ENCODE results near the gene OSBPL9.
A peak's percentile ranks its signal among the peaks of the same experiment; 100 is the strongest.

The OSBPL9 gene, protein sequence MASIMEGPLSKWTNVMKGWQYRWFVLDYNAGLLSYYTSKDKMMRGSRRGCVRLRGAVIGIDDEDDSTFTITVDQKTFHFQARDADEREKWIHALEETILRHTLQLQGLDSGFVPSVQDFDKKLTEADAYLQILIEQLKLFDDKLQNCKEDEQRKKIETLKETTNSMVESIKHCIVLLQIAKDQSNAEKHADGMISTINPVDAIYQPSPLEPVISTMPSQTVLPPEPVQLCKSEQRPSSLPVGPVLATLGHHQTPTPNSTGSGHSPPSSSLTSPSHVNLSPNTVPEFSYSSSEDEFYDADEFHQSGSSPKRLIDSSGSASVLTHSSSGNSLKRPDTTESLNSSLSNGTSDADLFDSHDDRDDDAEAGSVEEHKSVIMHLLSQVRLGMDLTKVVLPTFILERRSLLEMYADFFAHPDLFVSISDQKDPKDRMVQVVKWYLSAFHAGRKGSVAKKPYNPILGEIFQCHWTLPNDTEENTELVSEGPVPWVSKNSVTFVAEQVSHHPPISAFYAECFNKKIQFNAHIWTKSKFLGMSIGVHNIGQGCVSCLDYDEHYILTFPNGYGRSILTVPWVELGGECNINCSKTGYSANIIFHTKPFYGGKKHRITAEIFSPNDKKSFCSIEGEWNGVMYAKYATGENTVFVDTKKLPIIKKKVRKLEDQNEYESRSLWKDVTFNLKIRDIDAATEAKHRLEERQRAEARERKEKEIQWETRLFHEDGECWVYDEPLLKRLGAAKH

DNA sequence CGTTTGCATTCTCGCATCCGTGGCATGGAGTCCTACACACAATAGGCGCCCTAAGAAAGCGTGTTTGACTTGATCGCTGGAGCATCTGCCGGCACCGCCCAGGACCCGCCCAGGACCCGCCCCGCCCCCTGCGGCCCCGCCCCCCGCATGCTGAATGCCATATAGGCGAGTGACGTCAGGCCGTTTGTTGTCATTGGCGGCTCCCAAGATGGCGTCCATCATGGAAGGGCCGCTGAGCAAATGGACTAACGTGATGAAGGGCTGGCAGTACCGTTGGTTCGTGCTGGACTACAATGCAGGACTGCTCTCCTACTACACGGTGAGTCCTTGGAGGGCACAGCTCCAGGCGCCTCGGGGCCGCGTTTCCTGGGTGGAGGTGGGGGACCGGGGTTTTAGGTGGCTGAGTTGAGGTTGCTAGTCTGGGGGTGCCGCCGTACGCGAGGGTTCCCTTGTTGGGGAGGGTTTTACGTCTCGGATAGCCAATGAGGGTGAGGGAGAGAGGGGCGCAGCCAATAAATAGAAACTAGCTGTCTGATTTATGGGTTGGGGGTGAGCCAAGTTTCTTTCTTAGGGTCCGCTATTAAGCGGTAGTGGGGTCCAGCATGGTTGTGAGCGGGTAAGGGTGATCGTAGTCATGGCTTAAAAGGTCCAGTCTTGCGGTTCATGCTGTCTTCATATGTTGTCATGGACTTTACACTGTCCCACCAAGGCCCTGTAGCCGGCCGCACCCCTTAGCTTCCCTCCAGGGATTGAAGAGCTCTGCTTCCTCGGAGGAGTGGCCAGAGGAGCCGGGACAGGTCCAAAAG is at the start of gene OSBPL9:
Gene OSBPL9 (plus strand): TSS at position 190 of the 806 bp plus-strand sequence. CDS start 19 bp downstream, at position 209.
- peak; percentile 77 for DNase-seq (ENCODE audit: low read depth in 2 of 2)

DNA sequence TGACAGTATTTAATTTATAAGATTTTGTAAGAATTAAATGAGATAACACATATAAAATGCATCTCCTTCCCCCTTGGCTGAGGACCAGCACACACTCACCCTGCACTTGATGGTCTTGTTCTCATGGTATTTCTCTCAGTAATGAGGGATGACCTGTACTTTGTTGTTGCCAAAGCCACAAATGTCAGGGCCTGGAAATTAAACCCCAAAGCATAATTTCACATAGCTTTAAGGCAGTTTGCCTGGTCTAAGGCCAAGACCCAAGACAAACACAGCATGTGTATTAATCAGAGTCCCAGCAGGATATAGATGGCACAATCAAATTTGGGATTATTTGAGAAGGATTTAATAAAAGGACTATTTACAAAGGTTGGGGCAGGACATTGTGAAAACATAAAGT is 49.2 kb upstream of the OSBPL9 start:
- no peak for DNase-seq (ENCODE audit: low read depth in 2 of 2)

DNA sequence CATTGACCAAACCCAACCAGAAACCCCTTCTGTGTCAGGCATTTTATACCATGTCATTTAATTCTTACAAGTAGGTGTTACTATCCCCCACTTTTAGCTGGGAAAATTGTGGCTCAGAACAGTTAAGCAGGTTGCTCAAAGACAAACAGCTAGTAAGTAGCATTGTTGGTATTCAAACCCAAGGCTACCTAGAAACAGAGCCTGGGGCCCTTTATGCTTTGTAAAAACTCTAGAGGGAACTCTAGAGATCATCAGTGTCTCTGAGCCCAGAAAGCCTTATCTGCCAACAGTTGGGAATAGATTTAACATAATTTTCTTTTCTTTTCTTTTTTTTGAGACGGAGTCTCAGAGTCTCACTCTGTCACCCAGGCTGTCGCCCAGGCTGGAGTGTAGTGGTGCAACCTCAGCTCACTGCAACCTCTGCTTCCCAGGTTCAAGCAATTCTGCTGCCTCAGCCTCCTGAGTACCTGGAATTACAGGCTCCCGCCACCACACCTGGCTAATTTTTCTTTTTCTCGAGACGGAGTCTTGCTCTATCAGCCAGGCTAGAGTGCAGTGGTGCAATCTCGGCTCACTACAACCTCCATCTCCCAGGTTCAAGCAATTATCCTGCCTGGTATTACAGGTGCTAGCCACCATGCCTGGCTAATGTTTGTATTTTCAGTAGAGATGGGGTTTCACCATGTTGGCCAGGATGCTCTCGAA is 48.5 kb upstream of the OSBPL9 start:
- DNase-seq (ENCODE audit: low read depth in 2 of 2) = no peak

DNA sequence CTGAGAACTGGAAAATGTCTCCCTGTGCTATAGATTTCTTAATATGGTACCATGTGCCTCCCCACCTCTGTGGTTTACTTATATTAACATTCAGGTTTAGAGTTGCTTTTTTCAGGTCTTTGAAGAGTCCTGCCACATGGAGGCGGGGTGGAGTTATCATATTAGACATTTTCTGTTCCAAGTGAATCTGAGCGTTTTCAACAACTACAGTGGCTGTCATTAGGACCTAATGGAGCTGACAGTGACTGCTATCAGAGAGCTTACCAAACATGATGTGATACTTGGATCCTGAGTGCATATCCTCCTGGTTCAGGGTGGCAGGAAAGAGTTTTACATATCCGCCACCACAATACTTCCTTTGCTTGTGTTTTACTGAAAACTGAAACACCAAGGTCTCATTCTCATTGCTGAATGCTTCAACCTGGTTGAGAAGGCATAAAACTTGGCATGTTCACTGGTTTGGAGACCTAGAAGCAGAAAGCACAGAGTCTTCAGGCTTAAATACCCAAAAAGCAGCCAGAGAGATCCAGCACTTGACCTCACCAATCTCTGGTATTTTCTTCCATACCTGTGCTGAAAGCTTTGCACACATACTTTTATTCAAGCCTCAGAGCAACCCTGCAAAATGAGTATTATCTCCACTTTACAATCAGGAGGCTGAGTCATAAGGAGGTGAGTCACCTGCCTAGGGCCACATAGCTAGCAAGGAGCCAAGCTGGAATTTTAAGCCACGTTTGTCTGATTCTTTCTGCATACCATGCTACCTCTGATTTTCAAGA is 47.4 kb upstream of the OSBPL9 start:
- DNase-seq (ENCODE audit: low read depth in 2 of 2) = peak; percentile 17 to 25

DNA sequence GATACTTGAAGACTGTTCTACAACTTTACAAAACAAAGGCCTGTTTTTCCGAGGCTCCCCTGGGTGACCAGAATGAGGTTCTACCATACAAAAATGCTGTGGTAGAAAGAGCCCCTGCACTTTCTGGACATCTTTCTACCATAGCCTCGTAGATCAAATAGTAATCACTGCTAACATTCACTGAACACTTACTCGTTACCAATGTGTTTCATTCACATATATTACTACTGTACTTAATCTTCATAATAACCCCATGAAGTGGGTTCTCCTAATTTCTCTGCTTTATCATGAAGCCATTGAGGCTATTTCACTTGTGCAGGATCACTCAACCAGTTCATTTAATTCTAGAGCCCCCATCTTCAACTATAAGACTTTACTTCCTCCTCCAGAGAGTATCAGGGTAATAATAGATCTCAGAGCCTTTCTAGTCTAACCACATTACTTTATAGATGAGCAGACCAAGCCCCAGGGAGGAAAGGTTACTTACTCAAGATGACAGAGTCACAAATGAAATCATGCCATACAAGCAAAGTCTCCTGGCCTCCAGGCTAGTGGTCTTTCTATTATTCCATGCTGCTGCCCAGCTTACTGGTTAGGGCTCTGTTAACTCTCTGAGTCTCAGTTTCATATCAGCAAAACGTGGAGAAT is 46.7 kb upstream of the OSBPL9 start:
- no peak for DNase-seq (ENCODE audit: low read depth in 2 of 2)

DNA sequence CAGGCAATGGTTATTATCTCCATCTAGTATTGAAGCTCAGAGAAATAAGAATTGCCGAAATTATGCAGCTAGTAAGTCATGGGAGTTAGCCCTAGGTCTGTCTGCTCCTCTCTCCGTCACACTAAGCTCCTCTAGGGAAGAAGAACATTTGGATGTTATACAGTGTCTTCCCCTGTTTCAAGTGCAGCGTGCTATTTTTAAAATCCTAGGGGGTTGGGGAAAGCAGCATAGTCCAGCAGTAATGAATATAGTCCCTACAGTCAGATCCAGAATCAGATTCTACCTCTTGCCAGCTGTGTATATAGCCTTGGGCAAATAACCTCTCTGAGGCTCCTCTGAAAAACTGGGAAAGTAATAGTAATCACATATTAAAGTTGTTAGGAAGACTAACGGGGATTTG is 44.5 kb upstream of the OSBPL9 start:
- no peak for DNase-seq (ENCODE audit: low read depth in 2 of 2)

DNA sequence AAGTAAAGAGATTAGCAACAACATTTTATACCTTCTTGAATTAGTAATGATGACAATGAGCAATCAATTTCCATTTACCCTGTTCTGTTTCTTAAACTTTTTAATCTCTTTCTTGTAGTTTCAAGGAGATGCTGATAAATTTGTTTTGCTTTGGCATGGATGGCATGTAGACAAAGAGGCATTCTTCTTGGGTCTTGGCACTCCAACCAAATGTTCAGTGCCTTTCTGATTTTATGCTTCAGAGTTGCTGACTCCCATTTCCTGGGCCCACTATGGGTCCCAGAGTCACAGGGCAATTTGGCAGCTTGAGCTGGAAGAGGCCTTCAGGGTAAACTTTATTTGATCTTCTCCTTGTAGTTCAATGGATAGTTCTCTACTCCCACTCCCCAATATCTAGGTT is 42.1 kb upstream of the OSBPL9 start:
- DNase-seq (ENCODE audit: low read depth in 2 of 2) = no peak

DNA sequence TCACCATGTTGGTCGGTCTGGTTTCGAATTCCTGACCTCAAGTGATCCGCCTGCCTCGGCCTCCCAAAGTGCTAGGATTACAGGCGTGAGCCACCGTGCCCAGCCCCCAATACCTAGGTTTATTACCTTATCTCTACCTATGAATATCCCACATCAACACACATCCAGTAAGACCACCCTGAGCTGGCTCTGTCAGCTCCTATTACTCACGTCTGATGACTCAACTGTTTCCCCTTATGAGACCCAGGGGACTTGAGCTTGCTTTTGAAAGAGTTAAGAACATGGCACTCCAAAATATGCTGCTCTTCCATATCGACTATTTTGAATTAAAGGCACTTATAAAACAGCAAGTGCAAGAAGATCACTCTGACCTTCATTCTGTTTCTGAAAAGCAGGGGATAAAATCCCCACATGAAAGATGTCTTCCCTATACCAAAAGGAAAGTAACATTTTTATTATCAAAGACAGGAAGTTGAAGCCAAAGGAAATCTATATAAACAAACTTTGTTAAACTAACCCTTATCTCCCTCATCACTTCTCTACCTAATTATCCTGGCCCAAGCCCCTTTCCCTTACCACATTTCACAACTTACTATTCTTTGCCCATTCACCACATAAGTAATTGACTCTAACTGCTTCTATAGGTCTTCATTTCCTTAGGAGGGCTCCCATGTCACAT is 41.3 kb upstream of the OSBPL9 start:
- no peak for DNase-seq (ENCODE audit: low read depth in 2 of 2)

DNA sequence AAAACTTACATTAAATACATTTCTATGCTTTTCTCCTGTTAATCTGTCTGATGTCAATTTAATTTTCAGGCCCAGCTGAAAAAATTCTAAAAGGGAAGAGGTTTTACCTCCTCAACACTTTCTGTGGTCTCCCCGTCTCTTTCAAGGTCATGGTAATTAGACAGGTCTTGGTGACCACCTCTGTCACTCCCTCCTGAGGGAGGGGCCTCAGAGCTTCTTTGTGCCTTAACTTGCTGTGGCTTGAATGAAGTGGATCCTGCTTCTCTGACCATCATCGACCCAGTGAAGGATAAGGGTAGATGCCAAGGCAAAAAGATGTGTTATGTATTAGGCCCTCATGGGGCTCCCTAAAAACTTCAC is 40.8 kb upstream of the OSBPL9 start:
- no peak for DNase-seq (ENCODE audit: low read depth in 2 of 2)

DNA sequence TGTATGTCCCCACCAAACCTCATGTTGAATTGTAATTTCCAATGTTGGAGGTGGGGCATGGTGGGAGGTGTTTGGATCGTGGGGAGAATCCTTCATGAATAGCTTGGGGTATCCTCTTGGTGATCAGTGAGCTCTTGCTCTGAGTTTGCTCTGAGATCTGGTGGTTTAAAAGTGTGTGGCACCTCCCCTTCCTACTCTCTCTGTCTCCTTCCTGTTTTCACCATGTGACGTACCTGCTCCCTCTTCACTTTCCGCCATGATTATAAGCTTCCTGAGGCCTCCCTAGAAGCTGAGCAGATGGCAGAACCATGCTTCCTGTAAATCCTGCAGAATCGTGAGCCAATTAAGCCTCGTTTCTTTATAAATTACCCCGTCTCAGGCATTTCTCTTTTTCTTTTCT is 40.0 kb upstream of the OSBPL9 start:
- no peak for DNase-seq (ENCODE audit: low read depth in 2 of 2)

DNA sequence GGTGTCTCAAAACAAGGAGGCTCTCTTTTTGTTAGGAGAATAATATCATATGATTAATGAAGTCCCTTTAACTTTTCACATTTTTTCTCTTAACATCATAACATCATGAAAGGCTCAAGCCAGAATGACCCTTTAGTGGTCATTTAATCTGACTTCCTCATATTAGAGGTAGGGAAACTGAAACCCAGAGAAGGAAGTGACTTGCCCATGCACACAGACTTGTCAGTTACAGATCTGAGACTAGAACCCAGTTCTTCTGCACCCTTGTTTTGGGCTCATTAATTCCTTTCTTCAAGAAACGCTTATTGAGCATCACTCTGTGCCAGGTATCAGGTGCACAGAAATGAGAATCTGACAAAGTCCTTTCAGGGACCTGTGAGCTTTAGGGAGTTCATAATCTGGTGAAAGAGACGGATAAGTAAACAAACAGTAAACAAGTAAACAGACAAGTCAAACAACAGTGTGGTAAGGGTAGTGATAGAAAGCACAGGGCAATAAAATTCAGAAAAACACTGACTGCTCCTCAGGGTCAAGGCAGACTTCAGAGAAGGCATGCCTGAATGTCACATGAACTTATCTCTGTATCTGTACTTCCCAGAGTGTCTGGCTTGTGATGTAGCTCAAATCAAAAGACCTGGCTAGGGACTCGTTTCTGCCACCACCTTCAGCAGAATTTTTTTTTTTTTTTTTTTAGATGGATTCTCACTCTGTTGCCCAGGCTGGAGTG is 38.3 kb upstream of the OSBPL9 start:
- no peak for DNase-seq (ENCODE audit: low read depth in 2 of 2)

DNA sequence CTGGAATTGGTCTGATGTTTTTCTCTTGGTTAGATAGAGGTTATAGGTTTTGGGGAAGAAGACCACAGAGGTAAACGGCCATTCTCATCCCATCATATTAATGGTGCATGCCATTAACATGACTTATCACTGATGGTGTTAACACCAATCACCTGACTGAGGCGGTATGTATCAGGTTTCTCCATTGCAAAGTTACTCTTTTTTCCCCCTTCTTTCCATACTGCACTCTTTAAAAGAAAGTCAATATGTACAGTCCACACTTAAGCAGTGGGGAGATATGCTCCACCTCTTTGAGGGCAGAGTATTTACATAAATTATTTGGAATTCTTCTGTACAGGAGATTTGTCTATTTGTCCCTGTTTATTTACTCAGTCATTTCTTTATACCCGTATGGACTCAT is 35.7 kb upstream of the OSBPL9 start:
- no peak for DNase-seq (ENCODE audit: low read depth in 2 of 2)

DNA sequence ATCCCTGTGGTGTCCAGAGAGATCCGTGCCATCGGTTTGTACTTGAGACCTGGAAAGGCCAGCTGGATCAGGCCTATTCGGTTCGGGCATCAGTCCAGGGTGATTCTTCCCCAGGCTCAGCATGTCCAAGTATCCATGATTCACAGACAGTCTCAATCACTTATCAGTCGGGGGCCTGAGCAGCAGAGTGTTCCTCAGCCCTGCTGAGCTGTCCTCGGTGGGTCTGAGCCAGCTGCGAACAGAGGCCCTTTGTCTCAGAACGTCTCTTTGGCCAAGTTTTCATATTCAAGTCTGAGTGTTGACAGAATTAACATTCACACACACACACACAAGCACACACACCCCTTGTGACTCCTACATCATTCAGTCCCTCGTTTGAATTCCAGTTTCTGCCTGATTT is 33.4 kb upstream of the OSBPL9 start:
- DNase-seq (ENCODE audit: low read depth in 2 of 2) = no peak

DNA sequence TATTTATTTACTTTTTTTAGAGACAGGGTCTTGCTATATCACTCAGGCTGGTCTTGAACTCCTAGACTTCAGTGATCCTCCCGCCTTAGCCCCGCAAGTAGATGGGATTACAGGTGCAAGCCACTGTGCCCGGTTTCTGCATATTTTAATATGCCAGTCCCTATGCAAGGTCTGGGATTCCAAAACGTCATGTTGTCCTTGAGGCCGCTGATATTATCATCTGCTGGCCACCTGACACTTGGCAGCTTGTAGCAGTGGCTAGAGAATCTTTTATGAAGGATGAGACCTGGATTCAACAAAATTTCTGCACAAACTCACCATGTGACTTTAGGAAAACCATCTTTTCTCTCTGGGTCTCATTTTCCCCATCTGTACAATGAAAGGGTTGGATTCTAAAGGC is 32.9 kb upstream of the OSBPL9 start:
- no peak for DNase-seq (ENCODE audit: low read depth in 2 of 2)

DNA sequence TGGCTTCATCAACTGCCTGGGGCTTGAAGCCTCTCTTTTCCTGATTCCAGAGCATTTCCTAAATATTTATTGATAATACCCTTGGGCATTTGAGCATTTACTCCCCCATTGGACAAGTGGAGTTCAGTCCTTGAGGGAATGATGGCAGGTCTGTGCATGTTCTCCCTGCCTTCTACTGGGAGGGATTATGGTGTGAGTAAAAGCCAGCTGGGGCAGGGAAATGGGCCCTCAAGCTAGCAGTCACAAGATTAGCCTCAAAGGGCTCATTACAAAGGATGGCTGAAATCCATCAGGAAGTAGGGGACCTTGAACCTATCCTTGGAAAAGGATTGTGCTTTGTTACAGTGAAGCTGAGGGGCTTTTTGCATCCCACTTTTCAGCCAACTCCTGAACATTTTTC is 24.2 kb upstream of the OSBPL9 start:
- no peak for DNase-seq (ENCODE audit: low read depth in 2 of 2)

DNA sequence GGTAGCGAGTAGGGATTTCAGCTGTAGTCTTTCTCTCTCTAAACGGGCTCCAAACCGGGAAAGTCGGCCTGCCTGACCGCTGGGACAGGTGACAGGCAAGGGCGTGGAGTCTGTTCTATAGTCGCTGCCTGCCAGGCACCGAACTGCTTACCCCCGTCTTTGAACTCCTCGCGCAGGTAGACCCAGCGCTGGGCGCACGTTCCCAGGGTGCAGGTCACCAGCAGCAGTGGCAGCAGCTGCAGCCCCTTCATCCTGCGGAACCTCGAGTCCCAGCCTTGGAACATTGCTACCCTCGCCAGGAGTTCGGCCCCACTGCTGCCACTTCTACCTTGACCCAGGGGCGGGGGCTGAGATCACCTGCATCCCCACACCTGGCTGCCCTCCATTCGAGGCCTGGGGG is 22.2 kb upstream of the OSBPL9 start:
- no peak for DNase-seq (ENCODE audit: low read depth in 2 of 2)

DNA sequence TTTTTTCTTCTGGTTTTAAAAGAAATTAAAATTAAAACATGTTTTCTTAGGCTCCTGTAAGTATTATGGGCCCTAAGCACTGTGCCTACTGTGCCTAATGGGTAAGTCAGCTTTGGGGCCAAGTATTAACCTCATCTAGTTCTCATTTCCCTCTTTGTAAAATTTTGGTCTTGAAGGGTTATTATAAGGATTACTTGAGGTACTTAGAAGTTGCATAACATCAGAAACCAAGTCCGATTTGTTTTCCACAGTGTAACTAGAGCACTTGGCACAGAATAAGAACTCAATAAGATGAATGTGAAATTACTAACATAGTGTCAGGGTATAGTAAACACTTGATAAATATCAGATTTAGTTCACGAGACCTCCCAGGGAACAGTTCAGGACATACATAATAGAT is 16.4 kb upstream of the OSBPL9 start:
- DNase-seq (ENCODE audit: low read depth in 2 of 2) = no peak

DNA sequence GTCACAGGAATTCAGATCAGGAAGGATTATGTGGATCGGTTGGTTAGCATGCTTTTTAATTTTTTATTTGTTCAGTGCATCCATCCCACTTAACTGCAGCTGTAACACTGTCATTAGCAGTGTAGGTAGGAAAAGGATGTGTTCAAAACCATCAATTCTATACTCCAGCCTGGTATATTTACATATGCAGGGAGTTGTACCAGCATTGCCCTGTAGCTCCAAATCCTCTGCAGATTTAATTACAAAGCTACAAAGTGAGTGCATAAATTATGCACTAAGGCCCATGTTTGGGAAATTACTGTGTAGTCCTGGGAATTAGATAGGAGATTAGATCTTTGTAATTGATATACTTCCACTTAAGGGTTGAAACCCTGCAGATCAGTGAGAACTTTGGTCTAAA is 15.9 kb upstream of the OSBPL9 start:
- DNase-seq (ENCODE audit: low read depth in 2 of 2) = no peak

DNA sequence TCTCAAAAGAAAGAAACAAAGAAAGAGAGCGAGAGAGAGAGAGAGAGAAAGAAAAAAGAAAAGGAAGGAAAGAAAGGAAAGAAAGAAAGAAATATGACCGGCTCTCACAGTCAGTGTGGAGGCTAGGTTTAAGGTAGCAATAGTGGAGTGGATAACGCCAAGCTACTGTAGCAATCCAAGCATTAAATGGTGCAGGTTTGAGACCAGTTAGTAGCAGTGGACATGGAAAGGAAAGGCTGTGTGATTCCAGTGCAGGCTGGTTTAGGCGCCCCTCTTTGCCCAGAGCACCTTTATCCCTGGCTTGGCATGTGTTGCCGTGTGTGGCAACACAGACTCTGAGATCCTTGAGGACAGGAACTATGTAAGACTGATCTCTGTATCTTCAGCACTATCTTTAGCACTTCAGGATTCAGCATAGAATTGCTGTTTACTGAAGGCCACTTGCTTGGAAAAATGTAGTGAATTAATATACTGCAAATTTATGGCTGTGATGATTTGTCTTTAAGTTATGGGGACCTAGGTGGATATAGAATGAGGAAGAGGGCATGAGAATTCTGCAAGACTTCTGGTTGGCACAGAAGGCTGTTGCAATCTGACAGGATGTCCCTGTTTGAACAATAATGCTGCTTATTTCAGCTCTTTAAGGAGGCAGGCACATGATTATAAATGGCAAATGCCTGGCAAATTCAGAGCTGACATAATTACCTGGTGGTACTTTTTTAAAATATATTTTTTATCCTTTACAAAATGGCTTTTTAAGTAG is 10.8 kb upstream of the OSBPL9 start:
- no peak for DNase-seq (ENCODE audit: low read depth in 2 of 2)
